T-helper 2 cell treated with Interferon-gamma antibody and Interleukin-4, amounts not matched to agents 5 μg/mL and 100 μg/mL, for 36 hours (primary cell): ENCODE results near the gene CISD1.
A peak's percentile ranks its signal among the peaks of the same experiment; 100 is the strongest.
"Not testable (repeated sequence)": the region's sequence is repeated elsewhere in the genome, so short reads cannot be mapped to it uniquely, and the experiment has no call there.

ENCODE experiments used
- DNase-seq: peaks from one replicate; pipeline ENCODE4 v3.0.0; 2021; ENCODE audit warnings: low spot score
- H3K27ac Mint-ChIP-seq: one replicate; pipeline ENCODE4 v1.8.0; 2021; ENCODE audit warnings: mild to moderate bottlenecking, mixed read lengths
- H3K27me3 Mint-ChIP-seq: one replicate; pipeline ENCODE4 v1.8.0; 2021; ENCODE audit warnings: low read depth, mixed read lengths
- H3K36me3 Mint-ChIP-seq: one replicate; pipeline ENCODE4 v1.8.0; 2021; ENCODE audit warnings: low read depth, mixed read lengths
- H3K4me1 Mint-ChIP-seq: one replicate; pipeline ENCODE4 v1.8.0; 2021; ENCODE audit warnings: low read depth, mixed read lengths
- H3K4me3 Mint-ChIP-seq: one replicate; pipeline ENCODE4 v1.8.0; 2022; ENCODE audit warnings: mild to moderate bottlenecking, moderate library complexity, mixed read lengths
- H3K9me3 Mint-ChIP-seq: one replicate; pipeline ENCODE4 v1.8.0; 2021; ENCODE audit warnings: mixed read lengths

Gene CISD1

DNA sequence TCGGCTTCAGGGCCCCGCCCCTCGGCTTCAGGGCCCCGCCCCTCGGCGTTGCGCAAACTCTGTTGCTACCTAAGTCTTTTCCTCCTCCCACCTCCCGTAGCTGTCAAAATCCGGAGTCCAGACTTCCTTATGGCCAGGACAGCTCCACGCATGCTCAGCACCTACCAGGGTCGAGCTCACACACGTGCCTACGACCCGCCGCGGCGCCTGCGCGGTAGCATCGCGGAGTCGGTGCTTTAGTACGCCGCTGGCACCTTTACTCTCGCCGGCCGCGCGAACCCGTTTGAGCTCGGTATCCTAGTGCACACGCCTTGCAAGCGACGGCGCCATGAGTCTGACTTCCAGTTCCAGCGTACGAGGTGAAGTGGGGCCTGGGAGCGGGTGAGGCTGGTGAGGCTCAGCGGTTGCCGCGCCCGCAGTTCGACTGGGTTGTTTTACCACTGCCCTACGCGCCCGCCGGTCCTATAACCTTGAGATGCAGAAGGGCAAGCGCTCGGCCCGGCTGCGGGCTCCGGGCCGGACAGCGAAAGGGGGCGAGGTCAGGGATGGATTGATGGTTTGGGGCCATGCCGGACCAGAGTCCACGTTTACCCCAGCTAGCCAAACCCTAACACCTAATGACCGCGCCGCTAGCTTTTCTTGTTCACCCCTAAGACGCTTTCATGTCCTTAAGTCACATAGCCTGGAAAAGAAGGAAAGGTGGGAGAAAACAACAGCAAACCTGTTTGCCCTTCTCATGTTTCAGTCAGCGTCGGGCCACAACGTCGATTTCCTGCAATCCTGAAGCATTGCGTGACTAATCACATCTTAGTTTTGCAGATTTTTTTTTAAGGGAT lies at the start of gene CISD1:
CISD1 (plus strand) TSS at position 217 of the 836 bp plus-strand sequence; CDS start at position 329, 112 bp downstream.
- no peaks in the 10 kb centered on the region for H3K9me3 Mint-ChIP-seq
- H3K27ac Mint-ChIP-seq = peak within 1 kb of the TSS; percentile 97
- peak within 1 kb of the TSS; percentile 95 for H3K4me3 Mint-ChIP-seq
- H3K36me3 Mint-ChIP-seq = peaks cover 2% of the 10 kb centered on the region
- H3K4me1 Mint-ChIP-seq = peaks cover 30% of the 10 kb centered on the region
- H3K27me3 Mint-ChIP-seq = no peaks in the 10 kb centered on the region
- DNase-seq = peak; percentile 96

GRCh38 chr10:58219875-58220274 lies 49.1 kb upstream of the CISD1 start:
- DNase-seq = no peak
- Mint-ChIP-seq H3K36me3 (peaks cover 12% of the 10 kb centered on the region), H3K4me1 (no peaks in the 10 kb centered on the region), H3K27me3 (no peaks in the 10 kb centered on the region), H3K9me3 (no peaks in the 10 kb centered on the region), H3K27ac (no peak overlapping the region), H3K4me3 (no peak overlapping the region)

GRCh38 chr10:58220769-58221451 lies 48.1 kb upstream of the CISD1 start:
- no peaks in the 10 kb centered on the region for H3K9me3 Mint-ChIP-seq
- no peak overlapping the region for H3K4me3 Mint-ChIP-seq
- no peaks in the 10 kb centered on the region for H3K27me3 Mint-ChIP-seq
- no peaks in the 10 kb centered on the region for H3K4me1 Mint-ChIP-seq
- no peak for DNase-seq
- no peak overlapping the region for H3K27ac Mint-ChIP-seq
- H3K36me3 Mint-ChIP-seq = peaks cover 14% of the 10 kb centered on the region

DNA sequence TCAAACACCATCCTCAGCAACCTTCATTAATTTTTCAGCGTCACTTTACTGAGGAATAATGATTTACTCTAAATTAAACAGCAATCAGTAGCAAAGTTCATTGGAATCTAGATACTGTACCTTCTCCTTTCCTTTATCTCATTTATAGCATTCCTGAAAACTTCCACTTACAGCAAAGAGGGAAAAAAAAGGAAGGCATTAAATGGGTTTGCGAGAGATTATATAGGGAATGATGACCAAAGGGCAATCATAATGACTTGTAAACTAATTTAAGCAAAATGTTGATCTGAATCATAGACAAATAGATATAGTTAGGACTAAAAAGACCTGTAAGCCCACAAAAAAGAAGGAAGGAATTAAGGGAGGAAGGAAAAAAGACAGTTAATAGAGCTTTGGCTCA lies 43.3 kb upstream of the CISD1 start:
- H3K36me3 Mint-ChIP-seq = peaks cover 22% of the 10 kb centered on the region
- no peak overlapping the region for H3K27ac Mint-ChIP-seq
- no peaks in the 10 kb centered on the region for H3K27me3 Mint-ChIP-seq
- H3K4me3 Mint-ChIP-seq = no peak overlapping the region
- no peaks in the 10 kb centered on the region for H3K9me3 Mint-ChIP-seq
- DNase-seq = no peak
- H3K4me1 Mint-ChIP-seq = no peaks in the 10 kb centered on the region

GRCh38 chr10:58229856-58230255 lies 39.1 kb upstream of the CISD1 start:
- H3K36me3 Mint-ChIP-seq = peaks cover 48% of the 10 kb centered on the region
- not testable (repeated sequence) for DNase-seq, H3K4me1 Mint-ChIP-seq, H3K27ac Mint-ChIP-seq, H3K27me3 Mint-ChIP-seq, H3K4me3 Mint-ChIP-seq, H3K9me3 Mint-ChIP-seq

GRCh38 chr10:58237014-58237834 lies 31.7 kb upstream of the CISD1 start:
- Mint-ChIP-seq H3K4me3 (no peak overlapping the region), H3K27ac (no peak overlapping the region), H3K36me3 (peaks cover 51% of the 10 kb centered on the region), H3K4me1 (peaks cover 14% of the 10 kb centered on the region), H3K9me3 (peaks cover 9% of the 10 kb centered on the region), H3K27me3 (no peaks in the 10 kb centered on the region)
- DNase-seq = no peak

DNA sequence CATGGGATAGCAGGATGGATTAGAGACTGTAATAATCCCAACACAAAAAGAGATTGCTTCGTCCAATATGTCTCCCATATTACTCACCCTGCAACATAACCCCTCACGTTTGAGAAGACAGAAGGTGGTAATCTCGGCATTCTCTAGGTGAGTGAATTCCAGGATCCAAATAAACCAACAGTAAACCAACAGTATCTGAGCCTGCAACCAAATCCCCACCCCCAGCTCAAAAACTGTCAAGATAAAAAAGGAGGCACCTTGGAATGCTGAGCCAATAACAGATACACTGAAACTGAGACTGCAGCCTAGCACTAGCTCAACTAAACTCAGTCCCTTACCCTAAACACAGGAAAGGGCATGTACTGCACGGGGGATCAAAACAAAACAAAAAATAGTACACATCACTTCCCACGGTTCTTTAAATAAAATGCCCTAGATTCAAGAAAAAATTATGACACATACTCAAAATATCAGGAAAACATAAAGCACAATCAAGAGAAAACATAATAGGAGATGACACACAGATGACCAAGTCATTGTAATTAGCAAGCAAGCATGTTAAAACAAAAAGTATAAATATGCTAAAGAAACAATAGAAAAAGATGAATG lies 29.3 kb upstream of the CISD1 start:
- no peak overlapping the region for H3K4me3 Mint-ChIP-seq
- H3K36me3 Mint-ChIP-seq = peaks cover 41% of the 10 kb centered on the region
- peaks cover 10% of the 10 kb centered on the region for H3K9me3 Mint-ChIP-seq
- H3K4me1 Mint-ChIP-seq = peaks cover 14% of the 10 kb centered on the region
- no peak overlapping the region for H3K27ac Mint-ChIP-seq
- H3K27me3 Mint-ChIP-seq = no peaks in the 10 kb centered on the region
- DNase-seq = no peak

DNA sequence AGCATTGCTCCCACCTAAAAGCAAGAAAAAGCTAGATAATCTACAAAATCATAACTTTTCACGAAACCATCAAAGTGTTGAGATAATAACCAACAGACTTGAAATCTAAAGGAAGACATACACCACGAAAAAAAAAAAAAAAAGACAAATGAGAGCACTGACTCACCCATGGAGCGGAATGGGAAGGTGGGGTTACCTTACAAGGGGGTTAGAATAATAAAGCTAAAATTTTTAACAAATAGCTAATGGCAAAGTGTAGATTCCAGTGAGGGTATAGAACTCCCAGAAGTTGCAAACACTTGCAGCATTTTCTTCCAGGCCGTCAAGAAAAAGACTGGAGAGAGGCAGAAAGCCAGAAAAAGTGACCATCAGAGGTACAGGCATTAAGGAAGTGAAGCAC lies 28.4 kb upstream of the CISD1 start:
- Mint-ChIP-seq H3K27ac (no peak overlapping the region), H3K4me1 (peaks cover 14% of the 10 kb centered on the region)

DNA sequence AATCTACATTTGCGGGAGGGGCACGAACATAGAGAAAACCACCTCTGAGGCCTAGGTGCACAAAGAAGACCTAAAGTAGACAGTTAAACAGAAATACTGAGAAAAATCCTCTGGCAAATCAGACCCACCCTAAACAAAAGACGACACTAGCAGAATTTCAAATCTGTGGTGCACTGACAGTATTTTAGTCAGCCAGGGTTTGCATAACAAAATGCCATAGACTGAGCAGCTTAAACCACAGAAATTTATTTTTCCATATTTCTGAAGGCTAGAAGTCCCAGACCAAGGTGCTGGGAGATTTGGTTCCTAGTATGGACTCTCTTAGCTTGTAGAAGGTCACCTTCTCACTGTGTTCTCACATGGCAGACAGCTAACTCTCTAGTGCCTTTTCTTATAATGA lies 27.6 kb upstream of the CISD1 start:
- peaks cover 18% of the 10 kb centered on the region for H3K9me3 Mint-ChIP-seq
- H3K4me3 Mint-ChIP-seq = no peak overlapping the region
- no peaks in the 10 kb centered on the region for H3K27me3 Mint-ChIP-seq
- H3K27ac Mint-ChIP-seq = no peak overlapping the region
- peaks cover 14% of the 10 kb centered on the region for H3K4me1 Mint-ChIP-seq
- peaks cover 28% of the 10 kb centered on the region for H3K36me3 Mint-ChIP-seq
- no peak for DNase-seq

More for the DNA sequence above, 28.4 kb upstream of the CISD1 start:
- Mint-ChIP-seq H3K4me3 (no peak overlapping the region), H3K36me3 (peaks cover 32% of the 10 kb centered on the region), H3K9me3 (peaks cover 17% of the 10 kb centered on the region), H3K27me3 (no peaks in the 10 kb centered on the region)
- no peak for DNase-seq

DNA sequence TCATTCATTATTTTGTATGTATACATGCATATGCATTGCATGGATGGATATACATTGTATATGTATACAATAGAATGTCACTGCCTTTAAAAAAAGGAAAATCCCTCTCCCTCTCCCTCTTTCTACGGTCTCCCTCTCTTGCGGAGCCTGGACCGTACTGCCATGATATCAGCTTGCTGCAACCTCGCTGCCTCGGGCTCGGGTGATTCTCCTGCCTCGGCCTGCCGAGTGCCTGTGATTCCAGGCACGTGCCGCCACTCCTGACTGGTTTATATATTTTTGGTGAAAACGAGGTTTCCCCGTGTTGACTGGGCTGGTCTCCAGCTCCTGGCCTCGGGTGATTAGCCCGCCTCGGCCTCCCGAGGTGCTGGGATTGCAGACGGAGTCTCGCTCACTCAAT lies 25.7 kb upstream of the CISD1 start:
- Mint-ChIP-seq H3K27me3 (no peaks in the 10 kb centered on the region), H3K4me3 (no peak overlapping the region), H3K9me3 (peaks cover 18% of the 10 kb centered on the region), H3K27ac (no peak overlapping the region), H3K4me1 (peaks cover 14% of the 10 kb centered on the region), H3K36me3 (peaks cover 17% of the 10 kb centered on the region)
- no peak for DNase-seq

DNA sequence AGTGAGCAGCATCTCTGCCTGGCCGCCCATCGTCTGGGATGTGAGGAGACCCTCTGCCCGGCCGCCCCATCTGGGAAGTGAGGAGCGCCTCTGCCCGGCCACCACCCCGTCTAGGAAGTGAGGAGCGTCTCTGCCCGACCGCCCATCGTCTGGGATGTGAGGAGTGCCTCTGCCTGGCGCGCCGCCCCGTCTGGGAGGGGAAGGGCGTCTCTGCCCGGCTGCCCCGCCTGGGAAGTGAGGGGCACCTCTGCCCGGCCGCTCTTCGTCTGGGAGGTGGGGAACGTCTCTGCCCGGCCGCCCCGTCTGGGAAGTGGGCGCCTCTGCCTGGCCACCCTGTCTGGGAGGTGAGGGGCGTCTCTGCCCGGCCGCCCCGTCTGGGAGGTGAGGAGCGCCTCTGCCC lies 25.2 kb upstream of the CISD1 start:
- Mint-ChIP-seq H3K4me1 (peaks cover 14% of the 10 kb centered on the region), H3K9me3 (peaks cover 23% of the 10 kb centered on the region), H3K36me3 (peaks cover 20% of the 10 kb centered on the region)
- H3K27ac Mint-ChIP-seq, H3K27me3 Mint-ChIP-seq, DNase-seq, H3K4me3 Mint-ChIP-seq: not testable (repeated sequence)

GRCh38 chr10:58244242-58244641 lies 24.7 kb upstream of the CISD1 start:
- not testable (repeated sequence) for DNase-seq, H3K4me3 Mint-ChIP-seq, H3K27ac Mint-ChIP-seq, H3K27me3 Mint-ChIP-seq
- Mint-ChIP-seq H3K36me3 (peaks cover 20% of the 10 kb centered on the region), H3K9me3 (peaks cover 23% of the 10 kb centered on the region), H3K4me1 (peaks cover 14% of the 10 kb centered on the region)

GRCh38 chr10:58244666-58245065 lies 24.3 kb upstream of the CISD1 start:
- peaks cover 10% of the 10 kb centered on the region for H3K4me1 Mint-ChIP-seq
- DNase-seq, H3K4me3 Mint-ChIP-seq, H3K27ac Mint-ChIP-seq, H3K27me3 Mint-ChIP-seq: not testable (repeated sequence)
- peaks cover 27% of the 10 kb centered on the region for H3K9me3 Mint-ChIP-seq
- H3K36me3 Mint-ChIP-seq = peaks cover 20% of the 10 kb centered on the region
